Kidney (tissue), 14 donors: Measurements from ENCODE around the gene QRICH1. TPM values are rescaled to one million over a fixed set of nuclear protein-coding genes. Genes with fewer than 3 reads are reported as not detected.

Experiments
- DNase-seq, 5 donors: peaks; one replicate each; pipeline ENCODE4 v3.0.0-alpha.2; 2013 to 2020
- FAIRE-seq: peaks from 2 replicates; lab custom pipeline; 2012; peaks lifted over from hg19 to GRCh38; lab: Jason Lieb, UNC
- H3K27ac ChIP-seq, 2 donors: one replicate each; pipeline ENCODE4 v1.7.0; 2013; ENCODE audit warnings: low read depth in 2 of 2, low read length in 2 of 2, inconsistent platforms in 1 of 2
- H3K27me3 ChIP-seq: one replicate; pipeline ENCODE4 v1.7.1; 2013; ENCODE audit warnings: low read length, inconsistent platforms; ENCODE audit not compliant: control insufficient read depth, insufficient read depth
- H3K36me3 ChIP-seq, 3 donors: one replicate each; pipeline versions ENCODE4 v1.7.0 to v1.7.1; 2013; ENCODE audit warnings: low read length in 3 of 3, control low read depth in 1 of 3, inconsistent platforms in 1 of 3; ENCODE audit not compliant: insufficient read depth in 3 of 3, control insufficient read depth in 2 of 3
- H3K4me1 ChIP-seq, 3 donors: one replicate each; pipeline versions ENCODE4 v1.7.0 to v1.7.1; 2013; ENCODE audit warnings: low read length in 3 of 3, inconsistent platforms in 1 of 3, low read depth in 1 of 3; ENCODE audit not compliant: control insufficient read depth in 2 of 3, insufficient read depth in 2 of 3
- H3K4me3 ChIP-seq, 3 donors: one replicate each; pipeline versions ENCODE4 v1.7.0 to v1.8.1; 2013; ENCODE audit warnings: low read length in 3 of 3, control low read depth in 1 of 3, inconsistent platforms in 1 of 3
- H3K9ac ChIP-seq, 3 donors: one replicate each; pipeline versions ENCODE4 v1.7.0 to v1.7.1; 2013; ENCODE audit warnings: low read length in 3 of 3, control low read depth in 1 of 3, inconsistent platforms in 1 of 3
- H3K9me3 ChIP-seq, 3 donors: one replicate each; pipeline versions ENCODE4 v1.7.0 to v1.7.1; 2013; ENCODE audit warnings: low read length in 3 of 3, control low read depth in 1 of 3, inconsistent platforms in 1 of 3; ENCODE audit not compliant: control insufficient read depth in 2 of 3, insufficient read depth in 1 of 3
- intact Hi-C: fragments of 100-400 bp; cut with DNase I; formaldehyde crosslinking; loops from one replicate; pipeline ENCODE4 v1.11.1; 2022
- polyA plus RNA-seq: library from polyadenylated mRNA; stranded (reverse); fragments of 350-450 nt; fragmentation: Illumina TruSeq; extraction: RNeasy Lipid Tissue Mini Kit (QIAGEN cat#74804); gene quantifications from one replicate; pipeline ENCODE4 v1.2.3, GENCODE V29; 2014; ENCODE audit warnings: low read depth, low replicate concordance; ENCODE audit not compliant: insufficient read depth
- total RNA-seq: library from RNA; stranded (reverse); fragmentation: NEBNext Ultra II Directional; extraction: Animal tissue kit (Norgen Biotek cat#: 25700); gene quantifications from one replicate; pipeline ENCODE4 v1.2.1, GENCODE V29; 2021
- TF ChIP-seq, protein P1 (sequence below): IDR thresholded peaks from 3 replicates; pipeline ENCODE4 v1.5.1; 2012; ENCODE audit warnings: mild to moderate bottlenecking, moderate library complexity, borderline replicate concordance; ENCODE audit not compliant: insufficient read depth; ENCODE audit errors: extremely low read depth
- donor health status: control.
- donor health status: control.
- donor health status: control.
- donor health status: control.
- donor health status: control.
- donor health status: DM: yes; HTN: yes; CAD: no.
- donor health status: Normal renal cell carcinoma (clear cell type).

QRICH1 gene
- total and polyA plus RNA-seq, 2 donors from 2014 or later, result 23.0 to 92.1 TPM

DNA sequence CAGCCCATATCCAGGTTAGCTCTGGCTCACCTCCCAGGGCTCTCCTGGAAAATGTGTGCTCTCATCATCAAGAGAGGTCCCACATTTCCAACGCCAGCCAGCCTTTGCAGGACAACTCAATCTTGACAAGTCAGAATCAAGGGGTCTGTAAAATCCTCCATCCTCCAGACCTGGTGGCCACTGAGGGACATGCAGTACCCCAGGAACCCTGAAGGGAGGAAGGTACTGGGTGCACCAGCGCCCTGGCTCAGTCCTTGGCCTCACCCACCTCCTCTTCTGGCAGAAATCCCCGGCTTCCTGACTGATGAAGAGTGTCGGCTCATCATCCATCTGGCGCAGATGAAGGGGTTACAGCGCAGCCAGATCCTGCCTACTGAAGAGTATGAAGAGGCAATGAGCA, 92.7 kb downstream of the QRICH1 start:
- Histone ChIP-seq H3K27ac (no peak overlapping the region), H3K9me3 (no peaks in the 10 kb centered on the region), H3K27me3 (no peaks in the 10 kb centered on the region), H3K4me1 (peaks cover 0 to 8% (median 2%) of the 10 kb centered on the region in 3 donors), H3K9ac (no peak overlapping the region), H3K36me3 (peaks cover 0 to 18% (median 2%) of the 10 kb centered on the region in 3 donors), H3K4me3 (no peak overlapping the region)
- DNase-seq, result no peak
- intact Hi-C loops, result no loop called here
- FAIRE-seq, result no peak
- TF ChIP-seq, protein P1, sequence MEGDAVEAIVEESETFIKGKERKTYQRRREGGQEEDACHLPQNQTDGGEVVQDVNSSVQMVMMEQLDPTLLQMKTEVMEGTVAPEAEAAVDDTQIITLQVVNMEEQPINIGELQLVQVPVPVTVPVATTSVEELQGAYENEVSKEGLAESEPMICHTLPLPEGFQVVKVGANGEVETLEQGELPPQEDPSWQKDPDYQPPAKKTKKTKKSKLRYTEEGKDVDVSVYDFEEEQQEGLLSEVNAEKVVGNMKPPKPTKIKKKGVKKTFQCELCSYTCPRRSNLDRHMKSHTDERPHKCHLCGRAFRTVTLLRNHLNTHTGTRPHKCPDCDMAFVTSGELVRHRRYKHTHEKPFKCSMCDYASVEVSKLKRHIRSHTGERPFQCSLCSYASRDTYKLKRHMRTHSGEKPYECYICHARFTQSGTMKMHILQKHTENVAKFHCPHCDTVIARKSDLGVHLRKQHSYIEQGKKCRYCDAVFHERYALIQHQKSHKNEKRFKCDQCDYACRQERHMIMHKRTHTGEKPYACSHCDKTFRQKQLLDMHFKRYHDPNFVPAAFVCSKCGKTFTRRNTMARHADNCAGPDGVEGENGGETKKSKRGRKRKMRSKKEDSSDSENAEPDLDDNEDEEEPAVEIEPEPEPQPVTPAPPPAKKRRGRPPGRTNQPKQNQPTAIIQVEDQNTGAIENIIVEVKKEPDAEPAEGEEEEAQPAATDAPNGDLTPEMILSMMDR, result no peak

DNA sequence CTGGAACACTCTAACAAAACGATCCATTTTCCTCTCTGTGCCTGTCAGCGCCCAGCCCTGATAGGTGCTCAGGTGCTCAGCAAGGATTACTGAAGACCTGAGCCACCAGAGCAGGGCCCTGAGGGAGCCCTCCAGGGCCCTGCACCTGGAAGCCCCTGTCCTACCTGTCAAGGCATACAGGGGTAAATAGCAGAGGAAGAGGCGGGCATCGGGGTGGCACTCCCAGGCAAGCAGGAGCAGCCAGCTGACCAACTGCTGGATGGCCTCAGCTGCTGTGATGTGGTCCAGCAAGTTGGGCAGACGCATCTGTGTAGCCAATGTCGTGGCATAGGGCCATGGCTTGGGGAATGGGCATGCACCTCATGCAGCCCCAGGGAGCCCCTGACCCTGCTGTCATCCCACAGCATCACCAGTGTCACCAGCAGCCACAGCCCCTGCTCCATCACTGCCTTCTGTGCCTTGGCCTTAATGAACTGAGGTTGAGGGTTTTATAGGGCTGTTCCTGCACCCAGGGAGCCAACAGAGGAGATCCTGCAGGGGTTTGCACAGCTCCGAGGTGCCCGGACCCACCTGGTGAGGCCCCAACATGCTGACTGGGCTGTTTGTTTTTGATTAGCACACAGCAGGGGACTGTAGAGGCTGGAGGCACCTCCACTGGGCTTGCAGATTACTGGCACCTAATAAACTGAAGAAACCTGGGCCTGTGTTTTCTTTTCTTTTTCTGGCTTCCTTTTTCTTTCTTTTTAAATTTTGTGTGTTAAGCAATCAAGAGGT, 94.6 kb downstream of the QRICH1 start:
- Histone ChIP-seq H3K9me3 (no peaks in the 10 kb centered on the region), H3K36me3 (peaks cover 0 to 10% (median 2%) of the 10 kb centered on the region in 3 donors), H3K4me3 (no peak overlapping the region), H3K27ac (no peak overlapping the region), H3K27me3 (no peaks in the 10 kb centered on the region), H3K4me1 (peaks cover 0 to 5% (median 0%) of the 10 kb centered on the region in 3 donors), H3K9ac (no peak overlapping the region)
- FAIRE-seq, result no peak
- intact Hi-C loops, result no loop called here
- DNase-seq, result no peak
- TF ChIP-seq, protein P1, result no peak

DNA sequence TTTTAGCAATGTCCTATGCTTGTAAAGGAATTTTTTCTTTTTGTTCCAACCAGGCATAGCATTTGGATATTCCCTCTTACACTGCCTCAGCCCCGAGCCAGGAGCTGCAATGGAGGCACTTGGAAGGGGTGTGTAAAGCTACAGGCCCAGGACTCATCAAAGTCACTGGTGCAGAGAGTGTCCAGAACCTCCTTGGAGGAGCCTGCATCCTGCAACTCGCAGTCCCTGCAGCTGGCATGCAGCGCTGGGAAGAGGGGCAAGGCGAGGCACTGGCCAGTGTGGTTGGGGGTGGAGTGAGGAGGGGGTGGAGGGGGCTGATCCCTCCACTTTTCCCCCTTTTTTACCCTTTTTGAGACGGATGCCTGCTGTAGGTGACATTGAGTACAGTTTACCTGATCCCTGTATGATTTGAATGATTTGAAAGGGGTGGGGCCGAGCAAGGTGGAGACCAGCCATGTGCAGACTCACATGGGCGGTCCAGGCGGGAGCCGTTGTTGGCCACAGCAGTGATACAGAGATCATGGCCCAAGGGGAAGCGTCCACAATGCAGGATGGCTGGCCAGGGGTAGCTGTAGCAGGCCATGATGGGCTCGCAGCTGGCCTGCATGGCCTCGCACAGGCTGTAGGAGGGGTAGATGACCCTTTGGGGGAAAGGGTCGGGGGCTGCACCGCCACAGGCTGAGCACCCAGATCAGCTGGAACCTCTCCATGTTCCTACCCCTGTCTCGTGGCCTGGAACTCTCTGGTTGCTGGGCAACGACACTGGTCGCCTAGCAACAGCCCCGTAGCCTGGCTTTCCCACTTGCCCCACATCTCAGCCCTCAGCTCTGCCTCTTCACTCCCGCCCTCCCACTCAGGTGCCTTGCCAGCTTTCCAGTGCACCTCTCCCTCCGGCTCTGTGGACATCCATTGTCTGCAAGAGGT, 95.9 kb downstream of the QRICH1 start:
- H3K9me3 ChIP-seq, result no peaks in the 10 kb centered on the region
- no peak overlapping the region for H3K9ac ChIP-seq
- TF ChIP-seq, protein P1, result no peak
- intact Hi-C loops, result no loop called here
- no peak overlapping the region for H3K4me3 ChIP-seq
- H3K36me3 ChIP-seq, result peaks cover 0 to 10% (median 2%) of the 10 kb centered on the region in 3 donors
- H3K27me3 ChIP-seq, result no peaks in the 10 kb centered on the region
- H3K27ac ChIP-seq, result no peak overlapping the region
- FAIRE-seq (no peak), DNase-seq (peak in 4 of 5 donors; percentile 43 to 78 (median 66))
- H3K4me1 ChIP-seq, result peaks cover 0 to 5% (median 0%) of the 10 kb centered on the region in 3 donors
